GM19035 (cell line): ENCODE results near the gene TMEM63A.
"Not testable (repeated sequence)": the region's sequence is repeated elsewhere in the genome, so short reads cannot be mapped to it uniquely, and the experiment has no call there.

Experiments used
- ATAC-seq: cut with Tn5 transposase; IDR thresholded peaks from one replicate; pipeline ENCODE4 v1.9.1; 2021; ENCODE audit not compliant: unreplicated experiment

TMEM63A gene

DNA sequence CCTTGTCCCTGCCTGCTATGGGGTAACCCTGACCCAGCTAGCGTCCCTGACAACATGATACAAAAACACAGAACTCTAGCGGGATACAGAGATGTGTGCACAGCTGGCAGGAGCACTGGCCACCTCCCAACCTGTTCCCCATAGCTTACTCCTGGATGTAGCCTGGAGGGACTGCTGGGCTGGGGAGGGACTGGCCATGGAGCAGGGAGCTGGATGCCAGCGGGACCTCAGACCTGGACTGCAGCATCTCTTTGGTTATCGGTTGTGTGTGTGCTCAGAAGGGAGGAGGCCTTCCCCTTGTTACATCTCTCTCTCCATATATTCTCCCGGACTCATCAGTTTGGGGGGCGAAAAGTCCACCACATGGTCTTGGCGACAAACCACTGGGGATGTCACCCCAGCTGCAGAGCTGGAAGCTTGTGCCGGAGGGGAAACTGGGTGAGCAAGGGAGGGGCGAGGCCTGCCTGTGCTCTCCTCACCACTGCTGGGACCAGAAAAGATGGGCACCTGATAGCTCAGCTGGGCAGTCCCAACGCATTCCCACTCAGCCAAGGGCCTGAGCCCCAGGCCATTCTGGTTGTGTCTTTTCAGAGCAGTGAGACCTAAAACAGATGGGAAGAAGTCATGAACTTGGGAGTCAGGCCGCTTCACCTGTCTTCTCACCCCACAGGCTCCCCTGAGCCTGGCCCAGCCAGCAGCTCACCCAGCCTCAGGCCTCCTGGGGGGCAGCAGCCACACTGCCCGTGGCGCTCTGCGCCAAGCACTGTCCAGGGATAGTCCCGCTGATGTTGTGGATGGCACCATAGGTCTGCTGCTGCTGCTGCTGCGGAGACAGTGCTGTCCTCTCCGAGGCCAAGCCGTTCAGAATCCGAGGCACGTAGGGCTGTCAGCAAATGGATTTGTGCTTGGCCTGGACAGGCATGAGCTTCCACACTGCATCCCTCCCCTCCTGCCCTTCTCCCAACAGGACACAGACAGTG, 35.6 kb downstream of the TMEM63A start:
- ATAC-seq = no peak

DNA sequence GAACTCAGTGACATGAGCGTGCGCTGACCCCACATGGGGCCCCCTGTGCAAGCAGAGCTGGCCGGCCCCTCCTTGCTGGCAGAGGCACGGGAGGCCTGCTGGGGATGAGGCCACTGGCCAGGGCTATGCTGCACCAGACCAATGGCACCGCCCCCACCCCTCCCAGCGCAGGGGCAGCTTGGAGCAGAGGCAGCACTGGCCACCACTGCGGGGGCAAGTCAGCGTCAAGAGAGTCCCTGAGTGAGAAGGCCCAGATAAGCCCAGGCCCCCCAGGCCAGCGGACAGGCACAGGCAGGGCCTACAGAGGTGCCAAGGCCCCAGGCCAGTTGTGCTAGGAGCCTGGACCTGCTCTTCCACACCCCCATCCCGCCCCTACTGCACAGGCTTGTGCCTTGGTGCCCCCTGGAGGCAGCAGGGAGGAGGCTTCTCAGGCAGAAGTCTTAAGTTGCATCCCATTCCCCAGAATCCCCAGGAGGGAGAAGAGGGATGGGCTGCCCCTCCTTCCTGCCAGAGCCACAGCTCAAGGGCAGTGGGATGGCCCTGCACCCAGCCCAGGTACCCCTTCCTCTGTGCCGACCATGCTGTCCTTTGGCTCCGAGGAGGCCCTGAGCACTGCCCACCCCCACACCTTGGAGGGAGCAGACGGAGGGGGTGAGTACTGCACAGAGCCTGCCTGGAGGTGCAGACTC, 36.5 kb downstream of the TMEM63A start:
- ATAC-seq = no peak

DNA sequence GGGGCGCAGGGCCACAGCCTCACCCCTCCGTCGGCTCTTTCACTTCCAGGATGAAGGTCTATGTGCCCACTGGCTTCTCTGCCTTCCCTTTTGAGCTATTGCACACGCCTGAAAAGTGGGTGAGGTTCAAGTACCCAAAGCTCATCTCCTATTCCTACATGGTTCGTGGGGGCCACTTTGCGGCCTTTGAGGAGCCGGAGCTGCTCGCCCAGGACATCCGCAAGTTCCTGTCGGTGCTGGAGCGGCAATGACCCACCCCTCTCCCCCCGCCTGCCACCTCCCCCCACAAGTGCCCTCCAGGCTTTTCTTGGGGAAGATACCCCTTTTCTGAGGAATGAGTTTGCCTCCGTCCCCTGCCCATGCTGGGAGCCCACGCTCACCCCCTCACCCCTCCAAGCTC, 37.1 kb downstream of the TMEM63A start:
- ATAC-seq = no peak

DNA sequence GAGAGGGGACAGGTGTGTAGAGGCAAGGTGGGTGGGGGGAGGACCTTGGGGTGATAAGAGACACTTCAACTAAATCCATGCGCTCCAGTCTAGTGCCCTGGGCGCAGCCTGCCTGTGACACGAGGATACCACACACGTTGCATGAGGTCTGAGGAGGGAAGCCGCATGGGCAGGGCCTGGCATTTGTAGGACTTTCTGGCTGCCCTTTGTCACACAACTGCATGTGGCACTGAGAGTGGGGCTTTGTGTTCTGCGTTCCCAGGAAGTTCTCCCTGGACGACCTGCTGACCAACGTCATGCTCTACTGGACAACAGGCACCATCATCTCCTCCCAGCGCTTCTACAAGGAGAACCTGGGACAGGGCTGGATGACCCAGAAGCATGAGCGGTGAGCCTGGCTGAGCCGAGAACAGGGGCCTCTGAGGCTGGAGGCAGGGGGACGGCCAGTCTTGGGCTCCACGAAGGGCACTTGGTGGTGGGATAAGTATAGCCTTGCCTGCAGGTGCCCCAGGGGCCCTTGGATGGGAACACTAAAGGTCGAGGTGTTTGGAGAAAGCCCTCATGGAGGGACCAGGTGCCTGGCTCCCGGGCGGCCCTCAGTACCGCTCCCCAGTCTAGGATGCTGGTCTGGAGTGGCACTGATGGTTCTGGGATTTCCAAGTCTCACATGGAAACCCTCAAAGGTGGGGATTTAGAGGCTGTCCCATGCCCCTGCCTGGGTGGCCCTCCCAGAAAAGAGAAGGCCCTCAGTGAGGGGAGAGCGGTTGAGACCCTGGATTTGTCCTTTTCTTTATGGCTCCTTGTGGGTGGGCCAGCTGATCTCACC, 37.7 kb downstream of the TMEM63A start:
- ATAC-seq = no peak

DNA sequence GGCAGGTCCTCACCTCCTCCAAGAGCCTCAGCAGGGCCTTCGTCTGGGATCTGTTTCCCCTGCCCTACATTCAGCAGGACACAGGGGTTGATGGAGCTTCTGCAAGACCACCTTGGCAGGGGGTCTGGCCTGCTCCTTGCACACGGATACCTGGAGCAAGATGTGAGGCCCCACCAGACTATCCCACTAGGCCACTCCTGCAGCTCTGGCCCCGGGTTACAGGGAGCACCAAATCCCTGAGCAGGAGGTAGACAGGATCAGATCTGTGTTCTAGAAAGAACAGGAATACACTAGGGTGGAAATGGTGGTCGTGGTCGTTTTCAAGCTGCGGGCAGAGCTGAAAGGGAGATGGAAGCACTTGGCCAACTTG, 38.8 kb downstream of the TMEM63A start:
- no peak for ATAC-seq

DNA sequence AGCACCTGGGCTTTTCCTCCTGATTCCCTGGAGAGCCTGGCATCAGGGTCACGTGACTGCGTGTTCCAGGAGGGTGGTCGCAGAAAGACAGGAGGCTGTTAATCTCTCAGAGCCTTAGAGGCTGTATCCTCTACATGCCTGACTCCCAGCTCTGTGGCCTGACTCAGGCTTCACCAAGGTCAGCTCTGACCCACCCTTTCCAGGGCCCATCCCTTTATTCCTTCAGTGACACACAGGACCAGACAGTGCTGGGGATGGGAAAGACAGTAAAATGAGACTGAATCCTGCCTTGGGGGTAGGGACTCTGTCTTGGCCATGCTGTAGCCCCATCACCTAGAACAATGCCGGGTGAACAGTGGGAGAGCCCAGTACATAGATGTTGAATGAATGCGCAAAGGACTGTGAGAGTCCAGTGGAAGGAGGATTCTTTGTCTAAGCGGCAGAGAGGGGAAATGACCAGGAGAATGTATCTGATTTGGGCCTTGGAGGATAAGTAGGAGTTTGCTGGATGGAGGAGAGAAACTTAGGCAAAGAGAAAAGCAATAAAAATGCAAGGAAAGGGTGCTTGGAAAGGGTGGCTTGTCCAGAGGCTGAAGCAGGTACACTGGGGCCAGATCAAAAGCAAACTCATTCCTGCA, 39.3 kb downstream of the TMEM63A start:
- ATAC-seq = no peak

DNA sequence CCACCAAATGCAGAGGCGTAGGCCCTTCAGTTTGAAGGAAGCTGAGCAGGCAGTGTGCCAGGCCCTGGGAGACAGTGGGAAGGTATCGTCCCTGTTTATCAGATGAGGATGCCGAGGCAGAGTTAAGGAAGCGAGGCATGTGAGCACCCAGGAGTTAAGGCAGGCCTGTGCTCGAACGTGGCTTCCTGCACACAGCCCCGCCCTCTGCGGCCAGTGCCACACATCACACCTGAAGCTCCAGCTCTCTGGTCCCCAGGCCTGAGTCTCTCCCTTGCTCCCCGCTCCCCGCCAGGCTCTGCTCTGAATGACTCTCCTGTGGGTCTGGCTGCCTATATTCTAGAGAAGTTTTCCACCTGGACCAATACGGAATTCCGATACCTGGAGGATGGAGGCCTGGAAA, 40.1 kb downstream of the TMEM63A start:
- ATAC-seq = no peak

DNA sequence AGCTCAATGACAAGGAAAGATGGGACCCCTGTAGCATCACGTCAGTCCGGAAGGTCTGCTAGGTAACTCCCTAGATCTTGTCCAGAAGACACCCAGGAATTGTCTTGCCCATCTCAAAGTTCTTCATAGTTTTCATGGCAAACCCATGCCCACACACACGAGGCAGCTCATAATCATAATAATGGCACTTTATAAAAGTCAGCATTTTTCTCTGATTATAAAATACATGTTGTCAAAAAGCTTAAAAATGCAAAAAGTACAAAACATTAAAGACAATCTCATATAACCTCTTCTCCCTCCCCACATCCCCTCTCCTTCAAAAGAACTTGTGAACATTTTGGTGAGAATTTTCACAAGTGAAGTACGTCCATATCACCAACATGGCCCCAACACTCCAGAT, 41.5 kb downstream of the TMEM63A start:
- no peak for ATAC-seq

DNA sequence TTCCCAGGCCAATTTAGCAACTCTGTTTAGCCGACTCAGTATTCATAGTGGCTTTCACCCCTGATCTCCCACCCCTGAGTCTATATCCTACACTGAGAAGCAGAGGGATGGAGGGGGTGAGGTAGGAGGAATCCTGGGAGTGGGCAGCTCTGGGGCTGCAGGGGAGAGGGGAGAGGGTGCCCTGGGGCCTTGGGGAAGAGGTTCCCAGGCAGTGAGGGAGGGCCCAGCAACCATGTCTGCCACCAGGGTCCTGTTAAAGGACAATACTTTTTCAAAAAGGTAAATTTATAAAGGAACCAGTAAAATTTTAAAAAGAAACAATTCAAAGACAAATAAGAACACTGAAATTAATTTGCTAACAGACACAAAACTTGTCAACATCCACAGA, 42.0 kb downstream of the TMEM63A start:
- no peak for ATAC-seq

DNA sequence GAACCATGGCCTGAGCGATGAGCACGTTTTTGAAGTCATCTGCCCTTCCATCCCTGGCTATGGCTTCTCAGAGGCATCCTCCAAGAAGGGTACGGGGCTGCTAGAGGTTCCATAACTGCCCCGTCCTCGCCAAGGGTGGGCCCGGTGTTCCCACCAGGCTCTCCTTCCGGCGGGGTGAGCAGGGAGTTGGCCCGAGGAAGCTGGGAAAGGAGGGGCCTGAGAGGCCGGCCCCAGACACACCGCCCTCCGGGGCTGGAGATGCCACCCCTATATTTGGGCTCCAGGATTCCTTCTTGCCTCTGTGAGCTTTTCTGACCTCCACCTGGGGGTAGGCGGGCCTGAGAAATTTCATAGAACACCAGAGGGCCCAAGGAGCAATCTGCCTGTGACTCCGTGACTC, 43.4 kb downstream of the TMEM63A start:
- ATAC-seq = no peak

DNA sequence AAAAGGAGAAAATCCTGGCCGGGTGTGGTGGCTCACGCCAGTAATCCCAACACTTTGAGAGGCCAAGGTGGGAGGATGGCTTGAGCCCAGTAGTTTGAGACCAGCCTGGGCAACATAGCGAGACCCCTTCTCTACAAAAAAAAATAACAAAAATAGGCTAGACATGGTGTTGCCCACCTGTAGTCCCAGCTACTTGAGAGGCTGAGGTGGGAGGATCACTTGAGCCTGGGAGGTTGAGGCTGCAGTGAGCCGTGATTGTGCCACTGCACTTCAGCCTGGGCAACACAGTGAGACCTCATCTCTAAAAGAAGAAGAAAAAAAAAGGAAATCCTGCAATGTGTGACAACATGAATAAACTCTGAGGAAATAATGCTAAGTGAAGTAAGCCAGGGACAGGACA, 45.9 kb downstream of the TMEM63A start:
- ATAC-seq = not testable (repeated sequence)

DNA sequence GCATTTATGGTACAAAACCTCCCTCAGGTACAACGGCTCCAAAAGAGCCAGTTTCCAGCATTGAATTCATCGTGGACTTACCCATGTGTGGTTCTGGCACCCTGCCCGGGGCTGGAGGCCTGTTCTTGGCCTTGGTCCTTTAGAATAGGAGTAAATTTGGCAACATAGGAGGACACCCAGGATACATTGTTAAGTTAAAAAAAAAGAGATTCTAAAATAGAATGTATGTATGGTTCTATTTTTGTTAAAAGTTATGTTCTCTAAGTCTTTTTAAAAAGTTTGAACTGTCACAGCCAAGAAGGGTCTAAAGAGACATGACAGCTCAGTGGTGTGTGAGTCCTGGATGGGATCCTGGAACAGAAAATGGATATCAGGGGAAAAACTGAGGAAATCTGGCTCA, 46.3 kb downstream of the TMEM63A start:
- no peak for ATAC-seq

DNA sequence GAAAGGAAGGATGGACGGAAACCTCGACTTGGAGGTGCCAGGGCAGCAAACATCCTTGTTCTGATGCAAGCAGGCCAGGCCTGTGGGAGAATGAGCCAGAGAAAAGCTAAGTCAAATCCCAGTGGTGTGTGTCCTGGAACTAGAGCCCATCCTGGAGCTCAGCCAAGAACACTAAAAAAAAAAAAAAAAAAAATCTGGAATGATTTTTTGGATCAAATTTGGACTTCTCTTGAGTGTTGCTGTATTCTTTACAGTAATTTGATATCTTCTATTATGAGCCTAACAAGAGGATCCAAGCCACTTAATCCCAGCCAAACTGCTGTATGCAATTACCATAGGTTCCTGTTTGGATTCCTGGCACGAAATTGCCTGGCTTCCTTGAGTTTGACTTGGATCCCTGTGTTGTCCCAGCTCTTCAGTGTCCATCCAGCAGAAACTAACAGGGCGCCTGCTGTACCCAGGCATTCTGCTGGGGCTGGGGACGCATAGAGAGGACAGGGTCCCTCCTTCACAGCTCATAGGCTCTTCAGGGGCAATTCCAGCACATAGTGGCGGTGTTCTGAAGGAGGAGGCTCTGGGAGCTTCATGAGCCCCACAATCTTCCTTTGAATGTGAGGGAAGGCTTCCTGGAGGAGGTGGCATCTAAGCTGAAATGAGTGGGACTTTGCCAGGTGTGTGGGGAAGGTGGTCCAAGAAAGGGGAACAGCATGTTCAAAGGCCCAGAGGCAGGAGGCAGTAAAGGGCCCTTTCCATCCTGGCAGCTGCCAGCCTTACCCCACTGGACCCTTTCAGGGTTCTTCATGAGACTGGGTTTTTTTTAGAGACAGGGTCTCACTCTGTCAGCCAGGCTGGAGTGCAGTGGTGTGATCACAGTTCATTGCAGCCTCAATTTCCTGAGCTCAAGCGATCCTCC, 47.5 kb downstream of the TMEM63A start:
- no peak for ATAC-seq

DNA sequence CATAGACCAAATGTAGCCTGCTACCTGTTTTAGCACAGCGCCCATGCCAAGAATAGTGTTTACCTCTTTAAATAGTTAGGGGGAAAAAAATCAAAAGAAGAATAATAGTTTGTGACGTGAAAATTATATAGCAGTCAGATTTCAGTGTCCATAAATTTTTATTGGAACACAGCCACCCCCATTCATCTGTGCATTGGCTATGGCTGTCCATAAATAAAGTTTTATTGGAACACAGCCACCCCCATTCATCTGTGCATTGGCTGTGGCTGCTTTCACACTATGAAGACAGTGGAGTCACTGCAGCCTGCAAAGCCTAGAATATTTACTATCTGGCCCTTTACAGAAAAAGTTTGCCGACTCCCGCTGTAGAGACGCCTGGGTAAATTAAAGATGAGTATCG, 51.3 kb downstream of the TMEM63A start:
- no peak for ATAC-seq

DNA sequence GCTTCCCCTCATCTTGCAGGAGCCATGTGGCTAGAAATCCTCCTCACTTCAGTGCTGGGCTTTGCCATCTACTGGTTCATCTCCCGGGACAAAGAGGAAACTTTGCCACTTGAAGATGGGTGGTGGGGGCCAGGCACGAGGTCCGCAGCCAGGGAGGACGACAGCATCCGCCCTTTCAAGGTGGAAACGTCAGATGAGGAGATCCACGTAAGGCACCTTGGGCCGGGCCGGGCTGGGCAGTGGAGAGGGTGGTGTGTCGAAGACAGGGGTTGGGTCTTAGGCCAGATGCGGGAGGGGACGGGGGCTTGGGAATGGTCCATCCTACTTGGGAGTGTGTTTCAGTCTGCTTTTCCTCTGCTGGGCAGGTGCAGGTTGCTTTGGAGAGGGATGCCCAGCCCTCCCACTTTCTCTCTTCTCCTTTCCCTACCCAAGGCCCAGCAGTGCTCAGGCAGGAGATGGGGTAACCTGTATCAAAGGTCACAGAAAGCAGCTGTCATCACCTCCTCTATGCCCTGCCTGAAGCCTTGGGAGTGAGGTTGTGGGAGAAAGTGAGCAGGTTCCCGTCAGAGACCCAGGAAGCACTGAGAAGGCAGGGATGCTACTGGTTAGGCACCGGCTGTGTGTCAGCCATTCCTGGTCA, 53.4 kb downstream of the TMEM63A start:
- ATAC-seq = no peak

DNA sequence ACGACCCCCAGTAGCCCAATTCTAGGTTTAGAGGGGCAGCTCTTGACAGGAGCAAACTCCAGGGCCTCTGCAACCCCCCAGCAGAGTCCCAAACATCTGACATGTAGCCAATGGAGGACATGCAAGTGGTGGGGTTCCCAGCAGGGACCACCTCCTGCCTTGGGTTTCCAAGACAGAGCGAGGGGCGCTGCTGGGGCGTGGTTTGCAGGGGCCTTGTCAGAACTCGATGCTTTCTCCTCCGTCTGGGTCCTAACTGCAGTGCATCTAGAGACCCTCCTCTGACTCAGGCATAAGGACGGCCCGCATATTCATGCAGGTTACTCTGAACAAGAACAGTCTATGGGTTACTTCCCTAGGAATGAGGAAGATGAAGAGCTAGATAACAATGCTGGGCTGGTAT, 55.1 kb downstream of the TMEM63A start:
- no peak for ATAC-seq

DNA sequence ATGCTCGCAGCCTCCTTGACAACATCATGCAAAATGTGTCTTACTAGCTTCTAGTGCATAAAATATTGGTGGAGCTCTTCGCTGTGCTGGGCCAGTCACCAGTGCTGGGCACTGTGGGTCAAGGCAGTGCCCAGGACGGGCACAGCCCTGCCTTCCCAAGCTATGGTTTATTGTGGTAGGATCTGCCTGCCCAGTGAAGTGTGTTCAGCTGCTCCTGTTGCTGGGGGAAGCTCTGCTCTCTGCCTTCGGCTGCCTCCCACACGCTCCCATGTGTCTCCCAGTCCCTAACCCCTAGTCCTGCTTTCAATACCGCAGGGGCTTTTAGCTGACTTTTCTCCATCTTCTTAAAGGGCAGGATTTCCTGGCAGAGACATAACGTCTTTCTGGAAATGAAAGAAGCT, 56.6 kb downstream of the TMEM63A start:
- ATAC-seq = no peak

DNA sequence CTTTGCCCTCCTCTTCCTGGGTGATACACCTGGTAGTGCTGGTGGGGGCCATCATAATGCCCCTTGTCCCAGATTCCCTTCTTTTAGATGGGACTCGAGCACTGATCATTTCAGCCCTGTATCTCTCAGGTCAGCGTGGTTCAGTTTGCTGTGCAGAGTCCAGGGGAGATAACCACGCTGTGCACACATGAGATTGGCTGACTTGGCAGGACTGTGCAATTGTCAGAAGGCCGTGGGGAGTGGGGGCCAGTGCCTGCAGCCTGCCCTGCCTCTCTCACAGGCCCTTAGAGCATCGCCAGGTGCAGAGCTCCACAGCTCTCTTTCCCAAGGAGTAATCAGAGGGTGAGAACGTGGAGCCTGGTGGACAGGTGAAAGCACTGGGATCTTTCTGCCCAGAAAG, 57.1 kb downstream of the TMEM63A start:
- no peak for ATAC-seq

DNA sequence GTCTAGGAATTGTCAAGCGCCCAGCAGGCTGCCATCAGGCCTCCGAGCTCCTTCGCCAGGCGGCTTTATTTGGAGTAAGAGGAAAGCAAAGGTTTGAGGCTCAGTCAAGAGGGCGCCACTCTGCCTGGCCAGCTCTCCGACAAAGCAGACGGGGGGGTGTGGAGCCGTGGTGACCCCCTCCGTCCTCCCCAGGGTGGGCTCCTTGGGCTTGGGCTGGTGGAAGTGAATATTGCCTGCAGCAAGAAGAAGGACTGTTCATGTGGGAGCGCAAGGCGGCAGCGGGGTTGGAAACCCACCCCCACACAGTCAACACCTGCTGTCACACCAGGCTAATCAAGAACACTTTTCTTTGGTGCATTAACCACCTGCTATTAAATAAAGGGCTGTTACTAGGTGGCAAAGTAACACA, 57.6 kb downstream of the TMEM63A start:
- ATAC-seq = no peak
